ENCODE results near the gene FOXA2.
"Not testable (repeated sequence)": the region's sequence is repeated elsewhere in the genome, so short reads cannot be mapped to it uniquely, and the experiment has no call there.

FOXA2 gene

GRCh38 chr20:22584522-22584921, at the start of gene FOXA2:
FOXA2 (minus strand) TSS chr20:22584572; CDS start chr20:22584278, 294 bp downstream.
- no peak for DNase-seq

- DNase-seq: no peak
Observed at GRCh38 chr20:22630701-22631100, 46.3 kb upstream of the FOXA2 start.

- DNase-seq: no peak
Observed at GRCh38 chr20:22629927-22630326, 45.6 kb upstream of the FOXA2 start.

- no peak for DNase-seq
Observed at GRCh38 chr20:22629447-22629846, 45.1 kb upstream of the FOXA2 start.

- no peak for DNase-seq
Observed at GRCh38 chr20:22626496-22626895, 42.1 kb upstream of the FOXA2 start.

- no peak for DNase-seq
Observed at GRCh38 chr20:22623211-22623610, 38.8 kb upstream of the FOXA2 start.

- no peak for DNase-seq
Observed at GRCh38 chr20:22620342-22620741, 36.0 kb upstream of the FOXA2 start.

- DNase-seq: no peak
Observed at GRCh38 chr20:22619806-22620205, 35.4 kb upstream of the FOXA2 start.

- DNase-seq: no peak
Observed at GRCh38 chr20:22619272-22619671, 34.9 kb upstream of the FOXA2 start.

- DNase-seq: no peak
Observed at GRCh38 chr20:22617160-22617559, 32.8 kb upstream of the FOXA2 start.

- no peak for DNase-seq
Observed at GRCh38 chr20:22616551-22616950, 32.2 kb upstream of the FOXA2 start.

- no peak for DNase-seq
Observed at GRCh38 chr20:22615425-22615824, 31.1 kb upstream of the FOXA2 start.

GRCh38 chr20:22611636-22612035, 27.3 kb upstream of the FOXA2 start:
- no peak for DNase-seq

- no peak for DNase-seq
Observed at GRCh38 chr20:22607695-22608094, 23.3 kb upstream of the FOXA2 start.

GRCh38 chr20:22604815-22605214, 20.4 kb upstream of the FOXA2 start:
- DNase-seq: no peak

- DNase-seq: no peak
Observed at GRCh38 chr20:22601361-22602141, 17.2 kb upstream of the FOXA2 start.

GRCh38 chr20:22599258-22599657, 14.9 kb upstream of the FOXA2 start:
- DNase-seq: not testable (repeated sequence)

GRCh38 chr20:22597303-22597702, 12.9 kb upstream of the FOXA2 start:
- no peak for DNase-seq

- DNase-seq: no peak
Observed at GRCh38 chr20:22590662-22591061, 6.3 kb upstream of the FOXA2 start.

- DNase-seq: no peak
Observed at GRCh38 chr20:22586645-22587310, 2.4 kb upstream of the FOXA2 start.

GRCh38 chr20:22585786-22586493, 1.6 kb upstream of the FOXA2 start:
- DNase-seq: no peak

- no peak for DNase-seq
Observed at GRCh38 chr20:22584922-22585785, 782 bp upstream of the FOXA2 start.

Measured in stimulated activated CD4-positive, alpha-beta T cell treated with anti-CD3 and anti-CD28 coated beads, Interleukin-1b, Interleukin-23, amount 100 ng/mL, for 48 hours (primary cell).